Measurements from ENCODE around the gene ZNF19. TPM values are rescaled to one million over a fixed set of nuclear protein-coding genes. Genes with fewer than 3 reads are reported as not detected.
"Not testable (repeated sequence)": the region's sequence is repeated elsewhere in the genome, so short reads cannot be mapped to it uniquely, and the experiment has no call there.

Gene ZNF19
- total RNA-seq, 4 donors from 2014 or later = 11.6 to 39.8 (median 22.5) TPM

DNA sequence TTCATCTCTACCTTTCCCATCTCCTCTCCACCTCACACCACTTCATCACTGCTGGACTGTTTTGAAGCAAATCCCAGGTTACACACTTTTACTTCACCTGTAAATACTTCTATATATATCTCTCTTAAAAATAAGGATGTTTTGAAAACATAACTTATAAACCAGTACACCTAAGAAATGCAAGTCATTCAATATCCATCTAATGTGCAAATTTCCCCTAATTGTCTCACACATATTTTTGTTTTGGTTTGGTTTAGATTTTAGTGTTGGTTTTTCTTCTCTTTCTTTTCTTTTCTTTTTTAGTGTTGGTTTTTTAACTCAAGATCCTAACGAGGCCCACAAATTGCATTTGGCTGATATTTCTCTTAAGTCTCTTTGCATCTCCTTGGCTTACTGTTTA, 17.9 kb upstream of the ZNF19 start:
- no peak for DNase-seq
- intact Hi-C loops (cut with DNase I; ENCODE audit: low total_unique reads) = no loop called here
- Histone ChIP-seq H3K9me3 (no peaks in the 10 kb centered on the region), H3K27ac (no peak overlapping the region), H3K4me1 (no peaks in the 10 kb centered on the region), H3K4me3 (no peak overlapping the region), H3K27me3 (no peaks in the 10 kb centered on the region), H3K36me3 (no peaks in the 10 kb centered on the region)
- 50 to 63% methylated on average over 1 of the region's 1 CpG for WGBS, 2 donors (ENCODE audit: low coverage in 1 of 2)
- TF ChIP-seq EP300 (IDR thresholded peaks at IDR 0.05; ENCODE audit: low read depth) (no peak), POLR2A (IDR thresholded peaks at IDR 0.05) (no peak), POLR2AphosphoS5 (IDR thresholded peaks at IDR 0.05) (no peak)
- TF ChIP-seq, protein P1, sequence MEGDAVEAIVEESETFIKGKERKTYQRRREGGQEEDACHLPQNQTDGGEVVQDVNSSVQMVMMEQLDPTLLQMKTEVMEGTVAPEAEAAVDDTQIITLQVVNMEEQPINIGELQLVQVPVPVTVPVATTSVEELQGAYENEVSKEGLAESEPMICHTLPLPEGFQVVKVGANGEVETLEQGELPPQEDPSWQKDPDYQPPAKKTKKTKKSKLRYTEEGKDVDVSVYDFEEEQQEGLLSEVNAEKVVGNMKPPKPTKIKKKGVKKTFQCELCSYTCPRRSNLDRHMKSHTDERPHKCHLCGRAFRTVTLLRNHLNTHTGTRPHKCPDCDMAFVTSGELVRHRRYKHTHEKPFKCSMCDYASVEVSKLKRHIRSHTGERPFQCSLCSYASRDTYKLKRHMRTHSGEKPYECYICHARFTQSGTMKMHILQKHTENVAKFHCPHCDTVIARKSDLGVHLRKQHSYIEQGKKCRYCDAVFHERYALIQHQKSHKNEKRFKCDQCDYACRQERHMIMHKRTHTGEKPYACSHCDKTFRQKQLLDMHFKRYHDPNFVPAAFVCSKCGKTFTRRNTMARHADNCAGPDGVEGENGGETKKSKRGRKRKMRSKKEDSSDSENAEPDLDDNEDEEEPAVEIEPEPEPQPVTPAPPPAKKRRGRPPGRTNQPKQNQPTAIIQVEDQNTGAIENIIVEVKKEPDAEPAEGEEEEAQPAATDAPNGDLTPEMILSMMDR (IDR thresholded peaks at IDR 0.05) = no peak
- in situ Hi-C loops (cut with MboI; ENCODE audit: low pct_ligation_motif_present in 1 of 4, low pct_unique_long_range_greater_than_20kb in 1 of 4, low sequenced_read_pairs in 3 of 4) = no loop called here

- Histone ChIP-seq H3K4me1 (no peaks in the 10 kb centered on the region), H3K27me3 (no peaks in the 10 kb centered on the region), H3K9me3 (no peaks in the 10 kb centered on the region), H3K36me3 (no peaks in the 10 kb centered on the region), H3K4me3 (no peak overlapping the region), H3K27ac (no peak overlapping the region)
- 86 to 98% methylated on average over 5 of the region's 5 CpGs for WGBS, 2 donors (ENCODE audit: low coverage in 1 of 2)
- no peak for TF ChIP-seq POLR2A (IDR thresholded peaks at IDR 0.05)
- TF ChIP-seq EP300 (IDR thresholded peaks at IDR 0.05; ENCODE audit: low read depth) = no peak
- TF ChIP-seq POLR2AphosphoS5 (IDR thresholded peaks at IDR 0.05) = no peak
- TF ChIP-seq, protein P1 (IDR thresholded peaks at IDR 0.05) = no peak
- in situ Hi-C loops (cut with MboI; ENCODE audit: low pct_ligation_motif_present in 1 of 4, low pct_unique_long_range_greater_than_20kb in 1 of 4, low sequenced_read_pairs in 3 of 4) (loop anchor here in 1 of 4 donors (5.0 kb wide), 1 partner anchor 83 kb away; no protein-coding TSS in a partner anchor), intact Hi-C loops (cut with DNase I; ENCODE audit: low total_unique reads) (no loop called here)
- no peak for DNase-seq
Measured at GRCh38 chr16:71504901-71505300, 15.8 kb upstream of the ZNF19 start.

DNA sequence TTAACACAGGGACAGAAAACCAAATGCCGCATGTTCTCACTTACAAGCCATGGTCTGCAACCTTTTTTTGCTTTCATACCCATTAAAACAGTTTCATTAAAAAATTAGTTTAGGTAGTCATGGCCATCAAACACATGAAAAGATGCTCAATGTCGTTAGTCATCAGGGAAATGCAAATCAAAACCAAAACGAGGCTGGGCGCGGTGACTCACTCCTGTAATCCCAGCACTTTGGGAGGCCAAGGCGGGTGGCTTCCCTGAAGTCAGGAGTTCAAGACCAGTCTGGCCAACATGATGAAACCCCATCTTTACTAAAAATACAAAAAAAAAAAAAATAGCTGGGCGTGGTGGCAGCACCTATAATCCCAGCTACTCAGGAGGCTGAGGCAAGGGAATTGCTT, 14.9 kb upstream of the ZNF19 start:
- H3K4me1 ChIP-seq; H3K27me3 ChIP-seq; DNase-seq; H3K27ac ChIP-seq; H3K9me3 ChIP-seq; H3K4me3 ChIP-seq; intact Hi-C loops (cut with DNase I; ENCODE audit: low total_unique reads); H3K36me3 ChIP-seq: not testable (repeated sequence)
- in situ Hi-C loops (cut with MboI; ENCODE audit: low pct_ligation_motif_present in 1 of 4, low pct_unique_long_range_greater_than_20kb in 1 of 4, low sequenced_read_pairs in 3 of 4) = loop anchor here in 1 of 4 donors (5.0 kb wide), 1 partner anchor 82 kb away; no protein-coding TSS in a partner anchor
- 71 to 72% methylated on average over 5 to 7 of the region's 7 CpGs for WGBS, 2 donors (ENCODE audit: low coverage in 1 of 2)

GRCh38 chr16:71501547-71501946, 12.4 kb upstream of the ZNF19 start:
- no peaks in the 10 kb centered on the region for H3K9me3 ChIP-seq
- no peaks in the 10 kb centered on the region for H3K36me3 ChIP-seq
- no peak overlapping the region for H3K27ac ChIP-seq
- H3K27me3 ChIP-seq = no peaks in the 10 kb centered on the region
- in situ Hi-C loops (cut with MboI; ENCODE audit: low pct_ligation_motif_present in 1 of 4, low pct_unique_long_range_greater_than_20kb in 1 of 4, low sequenced_read_pairs in 3 of 4) = loop anchor here in 1 of 4 donors (5.0 kb wide), 1 partner anchor 79 kb away; no protein-coding TSS in a partner anchor
- TF ChIP-seq EP300 (IDR thresholded peaks at IDR 0.05; ENCODE audit: low read depth) = no peak
- TF ChIP-seq POLR2AphosphoS5 (IDR thresholded peaks at IDR 0.05) = no peak
- intact Hi-C loops (cut with DNase I; ENCODE audit: low total_unique reads) = no loop called here
- no peak for DNase-seq
- no peaks in the 10 kb centered on the region for H3K4me1 ChIP-seq
- 20 to 34% methylated on average over 1 to 3 of the region's 3 CpGs for WGBS, 2 donors (ENCODE audit: low coverage in 1 of 2)
- H3K4me3 ChIP-seq = no peak overlapping the region

GRCh38 chr16:71500964-71501363, 11.8 kb upstream of the ZNF19 start:
- H3K4me1 ChIP-seq = no peaks in the 10 kb centered on the region
- intact Hi-C loops (cut with DNase I; ENCODE audit: low total_unique reads) (no loop called here), in situ Hi-C loops (cut with MboI; ENCODE audit: low pct_ligation_motif_present in 1 of 4, low pct_unique_long_range_greater_than_20kb in 1 of 4, low sequenced_read_pairs in 3 of 4) (loop anchor here in 1 of 4 donors (5.0 kb wide), 1 partner anchor 79 kb away; no protein-coding TSS in a partner anchor)
- no peaks in the 10 kb centered on the region for H3K27me3 ChIP-seq
- no peaks in the 10 kb centered on the region for H3K9me3 ChIP-seq
- TF ChIP-seq POLR2A (IDR thresholded peaks at IDR 0.05) = no peak
- TF ChIP-seq, protein P1 (IDR thresholded peaks at IDR 0.05) = no peak
- TF ChIP-seq POLR2AphosphoS5 (IDR thresholded peaks at IDR 0.05) = no peak
- no peak for TF ChIP-seq EP300 (IDR thresholded peaks at IDR 0.05; ENCODE audit: low read depth)
- no peaks in the 10 kb centered on the region for H3K36me3 ChIP-seq
- H3K27ac ChIP-seq = no peak overlapping the region
- 83% methylated on average over 2 of the region's 2 CpGs; no CpG with 5 or more reads in 1 of the 2 donors for WGBS, 2 donors (ENCODE audit: low coverage in 1 of 2)
- no peak for DNase-seq
- no peak overlapping the region for H3K4me3 ChIP-seq
